Keratinocyte (primary cell): Measurements from ENCODE around the gene MYH13.

Experiments used
- EZH2 ChIP-seq: IDR thresholded peaks from one replicate; pipeline ENCODE4 v1.6.1; 2012; ENCODE audit warnings: inconsistent platforms, mild to moderate bottlenecking, low read length, moderate library complexity
- TF ChIP-seq, protein P1 (sequence below), 3 experiments: IDR thresholded peaks in 1 of 3; conservative IDR thresholded peaks in 1 of 3; optimal IDR thresholded peaks in 1 of 3; 2 replicates in 2 of 3; 3 replicates in 1 of 3; pipeline versions ENCODE3 to v1.5.1; 2011; ENCODE audit warnings: low read length in 3 of 3, mild to moderate bottlenecking in 3 of 3, moderate library complexity in 2 of 3, control low read depth in 1 of 3, inconsistent platforms in 1 of 3; ENCODE audit not compliant: insufficient read depth in 2 of 3; ENCODE audit errors: extremely low read depth in 1 of 3

DNA sequence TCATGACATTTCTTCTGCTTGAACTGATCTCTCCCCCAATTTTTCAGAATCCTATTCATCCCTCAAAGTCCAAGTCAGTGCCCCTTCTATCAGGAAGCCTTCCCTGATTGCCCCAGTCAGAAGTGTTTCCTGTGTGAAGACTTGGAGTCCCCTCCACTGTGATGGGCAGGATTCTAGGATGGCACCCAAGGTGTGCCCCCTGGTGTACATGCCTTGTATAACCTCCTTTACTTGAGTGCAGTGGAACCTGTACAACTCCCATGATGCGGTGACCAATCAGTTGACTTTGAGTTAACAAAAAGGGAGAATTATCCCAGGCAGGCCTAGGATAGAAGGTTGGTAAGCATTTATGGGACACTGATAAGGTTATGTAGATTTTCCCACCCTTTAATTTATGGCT lies 23.4 kb downstream of the MYH13 start:
- TF ChIP-seq, protein P1, sequence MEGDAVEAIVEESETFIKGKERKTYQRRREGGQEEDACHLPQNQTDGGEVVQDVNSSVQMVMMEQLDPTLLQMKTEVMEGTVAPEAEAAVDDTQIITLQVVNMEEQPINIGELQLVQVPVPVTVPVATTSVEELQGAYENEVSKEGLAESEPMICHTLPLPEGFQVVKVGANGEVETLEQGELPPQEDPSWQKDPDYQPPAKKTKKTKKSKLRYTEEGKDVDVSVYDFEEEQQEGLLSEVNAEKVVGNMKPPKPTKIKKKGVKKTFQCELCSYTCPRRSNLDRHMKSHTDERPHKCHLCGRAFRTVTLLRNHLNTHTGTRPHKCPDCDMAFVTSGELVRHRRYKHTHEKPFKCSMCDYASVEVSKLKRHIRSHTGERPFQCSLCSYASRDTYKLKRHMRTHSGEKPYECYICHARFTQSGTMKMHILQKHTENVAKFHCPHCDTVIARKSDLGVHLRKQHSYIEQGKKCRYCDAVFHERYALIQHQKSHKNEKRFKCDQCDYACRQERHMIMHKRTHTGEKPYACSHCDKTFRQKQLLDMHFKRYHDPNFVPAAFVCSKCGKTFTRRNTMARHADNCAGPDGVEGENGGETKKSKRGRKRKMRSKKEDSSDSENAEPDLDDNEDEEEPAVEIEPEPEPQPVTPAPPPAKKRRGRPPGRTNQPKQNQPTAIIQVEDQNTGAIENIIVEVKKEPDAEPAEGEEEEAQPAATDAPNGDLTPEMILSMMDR (optimal IDR thresholded peaks at IDR 0.05 in 1 of 3, IDR thresholded peaks at IDR 0.05 in 1 of 3, conservative IDR thresholded peaks at IDR 0.05 in 1 of 3; ENCODE audit: extremely low read depth in 1 of 3, insufficient read depth in 2 of 3, low read length in 3 of 3) = peak in 1 of 3 experiments; percentile 29
- TF ChIP-seq EZH2 = no peak
